Endothelial cell of umbilical vein (primary cell): ENCODE measurements around the gene PSMD3. TPM values are rescaled to one million over a fixed set of nuclear protein-coding genes. Genes with fewer than 3 reads are reported as not detected.
A peak's percentile ranks its signal among the peaks of the same experiment; 100 is the strongest.

Source experiments
- BruUV-seq: library from RNA; stranded (reverse); fragments of 400-500 nt; replicated peaks from 2 replicates; lab custom pipeline; 2021; lab: Mats Ljungman, UMichigan
- CTCF ChIA-PET: fragments of 300-600, 350-600 bp; sonication (Branson Sonifier 250); formaldehyde crosslinking; loops from one replicate; lab custom pipeline; 2021; ENCODE audit warnings: antibody characterized with exemption, inconsistent platforms; lab: Charles Lee
- POLR2A ChIA-PET: fragments of 300-600, 350-600 bp; sonication (Branson Sonifier 250); formaldehyde crosslinking; loops from one replicate; lab custom pipeline; 2021; ENCODE audit warnings: antibody characterized with exemption, inconsistent platforms; lab: Charles Lee
- DNase-seq: peaks from one replicate; pipeline ENCODE4 v3.0.0-alpha.2; 2011; ENCODE audit warnings: low read depth, low spot score
- FAIRE-seq: peaks from 2 replicates; lab custom pipeline; 2011; peaks lifted over from hg19 to GRCh38; lab: Jason Lieb, UNC
- H2AFZ ChIP-seq: 2 replicates; pipeline ENCODE4 v1.6.0; 2012; ENCODE audit warnings: low read depth, low read length, control low read depth, inconsistent platforms
- H3K27ac ChIP-seq: 2 replicates; pipeline ENCODE4 v1.5.1; 2011; ENCODE audit warnings: low read depth, mild to moderate bottlenecking, control low read depth, low read length, moderate library complexity; ENCODE audit not compliant: insufficient read depth
- H3K27me3 ChIP-seq, 2 experiments: 2 replicates each; pipeline versions ENCODE4 v1.6.0 to v1.6.1; 2011; ENCODE audit warnings: low read length in 2 of 2, mixed read lengths in 1 of 2; ENCODE audit not compliant: control insufficient read depth in 2 of 2, insufficient read depth in 2 of 2
- H3K36me3 ChIP-seq, 2 experiments: 2 replicates in 1 of 2; 3 replicates in 1 of 2; pipeline ENCODE4 v1.5.1; 2011; ENCODE audit warnings: low read length in 2 of 2, mild to moderate bottlenecking in 1 of 2, moderate library complexity in 1 of 2; ENCODE audit not compliant: control insufficient read depth in 2 of 2, insufficient read depth in 2 of 2; ENCODE audit errors: extremely low read depth in 1 of 2
- H3K4me1 ChIP-seq: 3 replicates; pipeline ENCODE4 v1.5.1; 2011; ENCODE audit warnings: mild to moderate bottlenecking, low read length; ENCODE audit not compliant: control insufficient read depth, insufficient read depth; ENCODE audit errors: extremely low read depth
- H3K4me2 ChIP-seq: 2 replicates; pipeline ENCODE4 v1.6.1; 2011; ENCODE audit warnings: low read length, control low read depth, mixed read lengths; ENCODE audit not compliant: insufficient read depth
- H3K4me3 ChIP-seq, 3 experiments: fragments of 200-600 bp in 1 of 3; sonication (generic), shearing (Covaris generic) in 1 of 3; replicated peaks in 1 of 3; 2 replicates each; pipeline ENCODE4 v1.5.1; 2011 to 2016; ENCODE audit warnings: control low read depth in 3 of 3, low read length in 3 of 3, mild to moderate bottlenecking in 2 of 3, inconsistent platforms in 1 of 3, low read depth in 1 of 3, moderate library complexity in 1 of 3; ENCODE audit not compliant: insufficient read depth in 1 of 3
- H3K79me2 ChIP-seq: 2 replicates; pipeline ENCODE4 v1.6.0; 2012; ENCODE audit warnings: low read length, inconsistent platforms; ENCODE audit not compliant: control insufficient read depth, insufficient read depth
- H3K9ac ChIP-seq: replicated peaks from 2 replicates; pipeline ENCODE3; 2011; ENCODE audit warnings: low read length, control low read depth; ENCODE audit not compliant: insufficient read depth; ENCODE audit errors: extremely low read depth
- H3K9me1 ChIP-seq: replicated peaks from 3 replicates; pipeline ENCODE4 v1.6.0; 2011; ENCODE audit warnings: mild to moderate bottlenecking, low read length; ENCODE audit not compliant: control insufficient read depth, insufficient read depth; ENCODE audit errors: extremely low read depth
- H3K9me3 ChIP-seq: replicated peaks from 2 replicates; pipeline ENCODE4 v1.5.1; 2012; ENCODE audit warnings: low read length, inconsistent platforms; ENCODE audit not compliant: control insufficient read depth, insufficient read depth
- H4K20me1 ChIP-seq: replicated peaks from 2 replicates; pipeline ENCODE3; 2011; ENCODE audit warnings: mild to moderate bottlenecking, low read length; ENCODE audit not compliant: control insufficient read depth, insufficient read depth; ENCODE audit errors: extremely low read depth
- CTCF ChIP-seq, 2 donors: IDR thresholded peaks; 1 replicate in 1 of 2; 2 replicates in 1 of 2; pipeline ENCODE4 v1.5.1; 2011; ENCODE audit warnings: low read length in 2 of 2, mild to moderate bottlenecking in 2 of 2, moderate library complexity in 2 of 2, control low read depth in 1 of 2, inconsistent platforms in 1 of 2, low read depth in 1 of 2; ENCODE audit not compliant: insufficient read depth in 1 of 2; ENCODE audit errors: extremely low read depth in 1 of 2
- EZH2 ChIP-seq: IDR thresholded peaks from 2 replicates; pipeline ENCODE4 v1.6.1; 2012; ENCODE audit warnings: borderline replicate concordance, low read depth, mild to moderate bottlenecking, moderate library complexity, low read length, inconsistent platforms; ENCODE audit not compliant: severe bottlenecking
- FOS ChIP-seq: IDR thresholded peaks from 2 replicates; pipeline ENCODE4 v1.6.1; 2011; ENCODE audit warnings: mild to moderate bottlenecking, low read length, moderate library complexity, borderline replicate concordance; ENCODE audit not compliant: insufficient read depth
- JUN ChIP-seq: IDR thresholded peaks from 2 replicates; pipeline ENCODE4 v1.6.1; 2011; ENCODE audit warnings: borderline replicate concordance, low read depth; ENCODE audit not compliant: insufficient read length, insufficient read depth
- MYC ChIP-seq: IDR thresholded peaks from one replicate; pipeline ENCODE4 v1.6.1; 2011; ENCODE audit warnings: mild to moderate bottlenecking, low read depth, low read length
- POLR2A ChIP-seq: IDR thresholded peaks from 2 replicates; pipeline ENCODE4 v1.6.1; 2012; ENCODE audit warnings: low read depth, mild to moderate bottlenecking, control low read depth, low read length
- POLR2AphosphoS5 ChIP-seq: IDR thresholded peaks from 2 replicates; pipeline ENCODE4 v1.6.1; 2012; ENCODE audit warnings: low read depth, mild to moderate bottlenecking, control low read depth, low read length, moderate library complexity; ENCODE audit not compliant: insufficient read depth
- dilution Hi-C: fragments of 300-500 bp; cut with MboI; formaldehyde crosslinking; loops from one replicate; pipeline ENCODE4 v1.15.0; 2019; ENCODE audit warnings: low sequenced_read_pairs; ENCODE audit not compliant: extremely low pct_ligation_motif_present
- intact Hi-C: fragments of 100-400 bp; cut with micrococcal nuclease; formaldehyde crosslinking; loops from one replicate; pipeline ENCODE4 v1.10.0; 2022
- polyA plus RNA-seq, 4 experiments: library from polyadenylated mRNA; depleted of rRNA in 3 of 4; stranded (reverse) in 3 of 4; unstranded in 1 of 4; fragments of >200 nt; gene quantifications; 2 replicates each; pipeline versions ENCODE4 v1.2.1 to v1.2.3, GENCODE V29; 2011 to 2012; ENCODE audit warnings: missing spikeins in 1 of 4
- total RNA-seq: library from RNA; stranded (reverse); gene quantifications from 2 replicates; pipeline ENCODE4 v1.2.3, GENCODE V29; 2021
- TF ChIP-seq, protein P1 (sequence below): IDR thresholded peaks from 2 replicates; pipeline ENCODE4 v1.6.1; 2011; ENCODE audit not compliant: insufficient read depth, insufficient read length

Gene PSMD3
- total and polyA plus RNA-seq, 2 donors (not counting 3 experiments of a cell fraction or from before 2014, with no cell fraction given): 120 to 136 TPM

GRCh38 chr17:40022961-40023541, 42.4 kb downstream of the PSMD3 start:
- Histone ChIP-seq H4K20me1 (no peaks in the 10 kb centered on the region), H3K9ac (peak overlapping the region; percentile 32), H2AFZ (no peak overlapping the region), H3K4me2 (peak overlapping the region; percentile 26), H3K36me3 (peaks cover 3 to 17% of the 10 kb centered on the region in 2 experiments), H3K4me3 (no peak overlapping the region), H3K9me3 (no peaks in the 10 kb centered on the region), H3K4me1 (peaks cover 86% of the 10 kb centered on the region), H3K9me1 (no peaks in the 10 kb centered on the region), H3K79me2 (peaks cover 4% of the 10 kb centered on the region), H3K27ac (peak overlapping the region; percentile 99), H3K27me3 (no peaks in the 10 kb centered on the region)
- ChIA-PET CTCF (interaction anchor here (1.3 to 5.5 kb wide), 3 partner anchors 9 to 52 kb away, joined by 5 to 246 read pairs (median 8); partner anchors contain the start of gene CSF3), POLR2A (interaction anchor here (1.3 kb wide), 1 partner anchor 31 kb away, joined by 3 read pairs; the partner anchor contains the start of gene MED24)
- dilution Hi-C loops (no loop called here), intact Hi-C loops (loop anchor here (1.0 kb wide), 1 partner anchor 63 kb away; no protein-coding TSS in a partner anchor)
- no peak for DNase-seq
- BruUV-seq: no TSS peak
- no peak for TF ChIP-seq FOS
- no peak for TF ChIP-seq CTCF (IDR thresholded peaks at IDR 0.05; ENCODE audit: extremely low read depth in 1 of 2, insufficient read depth in 1 of 2, low read depth in 1 of 2, low read length in 2 of 2)
- TF ChIP-seq POLR2AphosphoS5: no peak
- TF ChIP-seq POLR2A: no peak
- no peak for TF ChIP-seq MYC
- TF ChIP-seq, protein P1, sequence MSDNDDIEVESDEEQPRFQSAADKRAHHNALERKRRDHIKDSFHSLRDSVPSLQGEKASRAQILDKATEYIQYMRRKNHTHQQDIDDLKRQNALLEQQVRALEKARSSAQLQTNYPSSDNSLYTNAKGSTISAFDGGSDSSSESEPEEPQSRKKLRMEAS: no peak
- no peak for TF ChIP-seq JUN
- TF ChIP-seq EZH2: no peak
- FAIRE-seq: no peak
